ENCODE data around the gene FRY. TPM values are rescaled to one million over a fixed set of nuclear protein-coding genes. Genes with fewer than 3 reads are reported as not detected.

FRY gene
- total and polyA plus RNA-seq, 2 of the 13 experiments (the other 11 are each of a cell fraction or from before 2014, with no cell fraction given) = 8.2 to 13.1 TPM

DNA sequence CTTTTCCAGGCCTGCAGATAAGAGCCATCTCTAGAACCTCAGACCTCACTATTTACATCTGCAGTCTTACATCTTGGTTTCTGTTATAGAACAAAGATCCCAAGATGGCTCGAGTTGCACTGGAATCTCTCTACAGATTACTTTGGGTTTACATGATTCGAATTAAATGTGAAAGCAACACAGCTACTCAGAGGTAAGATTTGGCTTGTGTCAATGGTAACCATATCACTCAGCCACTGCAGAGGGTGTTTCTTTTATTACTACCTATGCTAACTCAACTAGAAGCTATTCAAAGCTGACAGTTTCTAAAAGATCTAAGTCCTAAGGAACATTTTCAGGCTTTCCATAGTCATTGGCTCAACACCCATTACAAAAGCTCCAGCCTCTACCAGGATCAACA, 115.6 kb downstream of the FRY start (continued):
- no peak for TF ChIP-seq ZNF850 (CRISPR knock-in tag; conservative IDR thresholded peaks at IDR 0.05)
- TF ChIP-seq ZMYM2 (CRISPR knock-in tag; IDR thresholded peaks at IDR 0.05) = no peak
- no peak for TF ChIP-seq PHF5A (CRISPR knock-in tag; IDR thresholded peaks at IDR 0.05; ENCODE audit: low read depth, unreplicated experiment)
- no peak for TF ChIP-seq ARNTL (CRISPR knock-in tag; IDR thresholded peaks at IDR 0.05)

DNA sequence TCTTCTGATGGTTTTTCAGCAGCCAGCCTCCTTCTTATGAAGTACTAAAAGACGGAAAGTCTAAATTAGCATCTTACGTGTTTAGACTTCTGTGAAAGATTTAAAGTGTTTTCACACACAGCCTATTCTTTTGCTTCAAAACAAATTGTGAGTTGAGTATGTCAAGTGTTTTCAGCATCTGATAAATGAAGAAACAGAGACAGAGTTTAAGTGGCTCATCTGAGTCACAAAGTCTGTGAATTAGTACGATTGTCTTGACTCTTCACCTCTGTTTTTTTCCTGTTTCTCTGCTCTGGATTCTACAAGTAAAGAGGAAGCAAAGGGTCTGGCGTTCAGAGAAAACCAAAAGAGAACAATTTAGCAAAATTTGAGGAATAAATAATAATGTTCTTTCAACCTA, 116.4 kb downstream of the FRY start:
- no peak overlapping the region for H2AFZ ChIP-seq (ENCODE audit: low read length)
- H3K9ac ChIP-seq (ENCODE audit: insufficient read depth, low read depth, low read length) = no peak overlapping the region
- no peak overlapping the region for H3K4me2 ChIP-seq (ENCODE audit: low read depth, low read length)
- intact Hi-C loops (cut with micrococcal nuclease; ENCODE audit: unreplicated experiment) = no loop called here
- in situ Hi-C loops (cut with HindIII; ENCODE audit: extremely low pct_ligation_motif_present, low pct_unique_long_range_greater_than_20kb) = loop anchor here (25.0 kb wide), 1 partner anchor 111 kb away; the partner anchor contains the start of gene FRY
- CTCF ChIA-PET (ENCODE audit: low intra/inter-chr PET ratio, low total read pairs) = no interaction called here
- ATAC-seq (no peak), FAIRE-seq (no peak), DNase-seq (ENCODE audit: low spot score) (no peak)
- H3K4me3 ChIP-seq (replicated peaks in 1 of 3; ENCODE audit: insufficient read depth in 1 of 3, low read depth in 2 of 3, low read length in 3 of 3) = no peak overlapping the region
- no peak overlapping the region for H3K27ac ChIP-seq (ENCODE audit: extremely low read length, insufficient read depth, low read length)
- BruUV-seq (replicated peaks) = no TSS peak
- H3K4me1 ChIP-seq (ENCODE audit: insufficient read depth, low read length) = peaks cover 21% of the 10 kb centered on the region
- no peaks in the 10 kb centered on the region for H4K20me1 ChIP-seq (ENCODE audit: insufficient read depth, low read length)
- H3K27me3 ChIP-seq (ENCODE audit: control insufficient read depth in 1 of 2, insufficient read depth in 2 of 2, low read length in 2 of 2) = no peaks in the 10 kb centered on the region
- WGBS (ENCODE audit: low lambda C conversion rate) = 98% methylated on average over 4 of the region's 4 CpGs
- H3K36me3 ChIP-seq (replicated peaks in 1 of 2; ENCODE audit: control insufficient read depth in 1 of 2, insufficient read depth in 2 of 2, low read length in 2 of 2) = peaks cover 0 to 11% of the 10 kb centered on the region in 2 experiments; a peak in 3 of 5 replicates
- H3K9me3 ChIP-seq (ENCODE audit: low read length) = no peaks in the 10 kb centered on the region
- POLR2A ChIA-PET = no interaction called here
- no peaks in the 10 kb centered on the region for H3K79me2 ChIP-seq (ENCODE audit: insufficient read depth, low read length)
- TF ChIP-seq, protein P1, sequence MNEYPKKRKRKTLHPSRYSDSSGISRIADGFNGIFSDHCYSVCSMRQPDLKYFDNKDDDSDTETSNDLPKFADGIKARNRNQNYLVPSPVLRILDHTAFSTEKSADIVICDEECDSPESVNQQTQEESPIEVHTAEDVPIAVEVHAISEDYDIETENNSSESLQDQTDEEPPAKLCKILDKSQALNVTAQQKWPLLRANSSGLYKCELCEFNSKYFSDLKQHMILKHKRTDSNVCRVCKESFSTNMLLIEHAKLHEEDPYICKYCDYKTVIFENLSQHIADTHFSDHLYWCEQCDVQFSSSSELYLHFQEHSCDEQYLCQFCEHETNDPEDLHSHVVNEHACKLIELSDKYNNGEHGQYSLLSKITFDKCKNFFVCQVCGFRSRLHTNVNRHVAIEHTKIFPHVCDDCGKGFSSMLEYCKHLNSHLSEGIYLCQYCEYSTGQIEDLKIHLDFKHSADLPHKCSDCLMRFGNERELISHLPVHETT (CRISPR knock-in tag; conservative IDR thresholded peaks at IDR 0.05) = no peak
- TF ChIP-seq FOXC1 (CRISPR knock-in tag; IDR thresholded peaks at IDR 0.05; ENCODE audit: borderline replicate concordance) = no peak
- TF ChIP-seq NR2F2 (IDR thresholded peaks at IDR 0.05; ENCODE audit: borderline replicate concordance, low read depth) = no peak
- no peak for TF ChIP-seq ZNF883 (CRISPR knock-in tag; IDR thresholded peaks at IDR 0.05; ENCODE audit: not compliant biosample characterization)
- TF ChIP-seq ZNF234 (CRISPR knock-in tag; conservative IDR thresholded peaks at IDR 0.05) = no peak
- TF ChIP-seq, protein P2, sequence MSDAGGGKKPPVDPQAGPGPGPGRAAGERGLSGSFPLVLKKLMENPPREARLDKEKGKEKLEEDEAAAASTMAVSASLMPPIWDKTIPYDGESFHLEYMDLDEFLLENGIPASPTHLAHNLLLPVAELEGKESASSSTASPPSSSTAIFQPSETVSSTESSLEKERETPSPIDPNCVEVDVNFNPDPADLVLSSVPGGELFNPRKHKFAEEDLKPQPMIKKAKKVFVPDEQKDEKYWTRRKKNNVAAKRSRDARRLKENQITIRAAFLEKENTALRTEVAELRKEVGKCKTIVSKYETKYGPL (CRISPR knock-in tag; IDR thresholded peaks at IDR 0.05) = no peak
- TF ChIP-seq HNRNPK (IDR thresholded peaks at IDR 0.05; ENCODE audit: low read depth, low read length, poor library complexity, severe bottlenecking) = no peak
- no peak for TF ChIP-seq CENPT (CRISPR knock-in tag; IDR thresholded peaks at IDR 0.05; ENCODE audit: low read depth)
- TF ChIP-seq, protein P3, sequence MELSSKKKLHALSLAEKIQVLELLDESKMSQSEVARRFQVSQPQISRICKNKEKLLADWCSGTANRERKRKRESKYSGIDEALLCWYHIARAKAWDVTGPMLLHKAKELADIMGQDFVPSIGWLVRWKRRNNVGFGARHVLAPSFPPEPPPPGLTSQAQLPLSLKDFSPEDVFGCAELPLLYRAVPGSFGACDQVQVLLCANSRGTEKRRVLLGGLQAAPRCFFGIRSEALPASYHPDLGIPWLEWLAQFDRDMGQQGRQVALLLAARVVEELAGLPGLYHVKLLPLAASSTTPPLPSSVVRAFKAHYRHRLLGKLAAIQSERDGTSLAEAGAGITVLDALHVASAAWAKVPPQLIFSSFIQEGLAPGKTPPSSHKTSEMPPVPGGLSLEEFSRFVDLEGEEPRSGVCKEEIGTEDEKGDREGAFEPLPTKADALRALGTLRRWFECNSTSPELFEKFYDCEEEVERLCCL (CRISPR knock-in tag; IDR thresholded peaks at IDR 0.05; ENCODE audit: borderline replicate concordance) = no peak
- no peak for TF ChIP-seq EHMT2 (IDR thresholded peaks at IDR 0.05; ENCODE audit: borderline replicate concordance, low read depth, low read length)
- no peak for TF ChIP-seq MAZ (IDR thresholded peaks at IDR 0.05; ENCODE audit: borderline replicate concordance, low read depth, low read length)
- no peak for TF ChIP-seq MAZ (CRISPR knock-in tag; IDR thresholded peaks at IDR 0.05; ENCODE audit: low read depth)
- TF ChIP-seq PRMT3 (CRISPR knock-in tag; IDR thresholded peaks at IDR 0.05; ENCODE audit: borderline replicate concordance, low read depth) = no peak
- no peak for TF ChIP-seq YY1 (IDR thresholded peaks at IDR 0.05; ENCODE audit: insufficient read depth, insufficient replicate concordance, low read depth, low read length)

All from HepG2 (cell line).